Ovary (tissue), 9 donors: Measurements from ENCODE around the gene CCDC34. TPM values are rescaled to one million over a fixed set of nuclear protein-coding genes. Genes with fewer than 3 reads are reported as not detected.
"Not testable (repeated sequence)": the region's sequence is repeated elsewhere in the genome, so short reads cannot be mapped to it uniquely, and the experiment has no call there.

Source experiments
- DNase-seq, 5 donors: peaks; one replicate each; pipeline ENCODE4 v3.0.0-alpha.2; 2019 to 2020
- H3K27ac ChIP-seq, 2 donors: fragments of 200-600 bp; one replicate each; pipeline versions ENCODE4 v1.5.1 to v1.8.0; 2019 to 2022
- H3K27me3 ChIP-seq: fragments of 200-600 bp; one replicate; pipeline ENCODE4 v1.8.0; 2022
- H3K36me3 ChIP-seq: fragments of 200-600 bp; sonication (generic); one replicate; pipeline ENCODE4 v1.5.1; 2019
- H3K4me1 ChIP-seq: one replicate; pipeline ENCODE4 v1.8.1; 2013; ENCODE audit warnings: mild to moderate bottlenecking, moderate library complexity; ENCODE audit not compliant: insufficient read depth
- H3K4me3 ChIP-seq: fragments of 200-600 bp; sonication (generic); one replicate; pipeline ENCODE4 v1.5.1; 2017
- H3K9me3 ChIP-seq, 2 donors: fragments of 200-600 bp in 1 of 2; sonication (generic) in 1 of 2; one replicate each; pipeline versions ENCODE4 v1.5.1 to v1.8.1; 2013 to 2019; ENCODE audit warnings: mild to moderate bottlenecking in 1 of 2, moderate library complexity in 1 of 2
- CTCF ChIP-seq, 3 donors: fragments of 450-650 bp in 2 of 3; fragments of 200-600 bp in 1 of 3; IDR thresholded peaks; one replicate each; pipeline versions ENCODE4 v1.5.1 to v1.8.0; 2016 to 2022; ENCODE audit warnings: antibody characterized with exemption in 3 of 3, mild to moderate bottlenecking in 1 of 3
- EP300 ChIP-seq: sonication (generic); formaldehyde crosslinking; IDR thresholded peaks from one replicate; pipeline ENCODE4 v1.6.1; 2017; ENCODE audit warnings: antibody characterized with exemption
- POLR2A ChIP-seq: fragments of 450-650 bp; IDR thresholded peaks from one replicate; pipeline ENCODE4 v1.6.1; 2017; ENCODE audit warnings: antibody characterized with exemption, mild to moderate bottlenecking, moderate library complexity
- WGBS, 3 donors: extraction: QIAGEN DNeasy Blood & Tissue Kit in 1 of 3; methylation state at CpG; one replicate each; pipeline versions ENCODE4 v1.1.5 to v1.1.7; 2013 to 2017; 5-methylcytosine and 5-hydroxymethylcytosine counted together
- intact Hi-C, 4 donors: fragments of 100-400 bp; cut with DNase I; formaldehyde crosslinking; loops; one replicate each; pipeline versions ENCODE4 v1.11.0 to v1.15.1; 2022 to 2023
- polyA plus RNA-seq, 2 donors: library from polyadenylated mRNA; stranded (reverse); fragments of 200-250 nt in 1 of 2; fragments of 350-450 nt in 1 of 2; fragmentation: Illumina TruSeq in 1 of 2; extraction: RNeasy Lipid Tissue Mini Kit (QIAGEN cat#74804) in 1 of 2; gene quantifications; one replicate each; pipeline ENCODE4 v1.2.3, GENCODE V29; 2013 to 2014
- total RNA-seq, 7 donors: library from RNA; depleted of rRNA in 2 of 7; stranded (reverse); fragments of >200 nt in 2 of 7; fragmentation: NEBNext Ultra II Directional in 3 of 7; extraction: Animal tissue kit (Norgen Biotek cat#: 25700) in 3 of 7; gene quantifications; one replicate each; pipeline versions ENCODE4 v1.1.0 to v1.2.4, GENCODE V29; 2016 to 2023
- donor health status: DM: no; HTN: no; CAD: no; lungs with moderate emphysema.
- donor health status: DM: no; HTN: no; CAD: no.
- donor health status: Bipolar disorder and iron deficiency.
- donor health status: DM: yes; HTN: yes; CAD: no.
- donor health status: DM: no; HTN: no; CAD: no.
- donor health status: DM: yes; HTN: yes; CAD: no.

The CCDC34 gene
- total and polyA plus RNA-seq, 9 donors, result 2.5 to 17.5 (median 7.8) TPM

- DNase-seq, result no peak
- TF ChIP-seq EP300 (no peak), CTCF (IDR thresholded peaks at IDR 0.05) (no peak), POLR2A (no peak)
- intact Hi-C loops, result no loop called here
Observed at GRCh38 chr11:27348340-27348873, 14.6 kb downstream of the CCDC34 start.

GRCh38 chr11:27347359-27348339 lies 15.4 kb downstream of the CCDC34 start:
- intact Hi-C loops, result no loop called here
- 8 to 12% (median 11%) methylated on average over 5 of the region's 5 CpGs for WGBS, 3 donors
- Histone ChIP-seq H3K9me3 (no peaks in the 10 kb centered on the region), H3K36me3 (no peaks in the 10 kb centered on the region), H3K27me3 (no peaks in the 10 kb centered on the region), H3K4me1 (no peaks in the 10 kb centered on the region), H3K27ac (no peak overlapping the region), H3K4me3 (no peak overlapping the region)
- DNase-seq, result no peak
- TF ChIP-seq CTCF (IDR thresholded peaks at IDR 0.05) (no peak), POLR2A (no peak), EP300 (no peak)

More at GRCh38 chr11:27348340-27348873, 14.6 kb downstream of the CCDC34 start:
- 4 to 13% (median 6%) methylated on average over 3 of the region's 3 CpGs for WGBS, 3 donors
- no peaks in the 10 kb centered on the region for H3K4me1 ChIP-seq
- H3K27ac ChIP-seq, result no peak overlapping the region
- no peak overlapping the region for H3K4me3 ChIP-seq
- H3K36me3 ChIP-seq, result no peaks in the 10 kb centered on the region
- no peaks in the 10 kb centered on the region for H3K27me3 ChIP-seq
- H3K9me3 ChIP-seq, result no peaks in the 10 kb centered on the region

DNA sequence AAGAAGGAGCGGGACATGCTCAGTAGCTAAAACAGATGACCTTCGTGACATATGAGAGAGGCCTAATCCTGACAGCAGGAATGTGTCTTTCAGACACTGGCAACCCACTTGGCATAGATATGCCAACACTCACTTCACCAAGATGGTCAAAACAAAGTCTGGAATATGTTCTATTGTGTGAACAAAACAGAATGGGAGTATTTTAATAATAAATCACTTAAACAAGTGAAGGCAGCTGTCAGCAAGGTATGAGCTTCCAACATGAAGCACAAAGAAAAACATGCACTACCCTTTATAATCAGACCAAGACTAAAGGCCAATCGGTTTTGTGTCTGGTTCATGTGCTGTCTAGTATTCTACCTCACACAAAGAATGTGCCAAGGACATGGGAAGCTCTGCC lies 23.1 kb downstream of the CCDC34 start:
- H3K27me3 ChIP-seq, result no peaks in the 10 kb centered on the region
- H3K4me1 ChIP-seq, result peaks cover 2% of the 10 kb centered on the region
- 71 to 80% (median 75%) methylated on average over 3 of the region's 3 CpGs for WGBS, 3 donors
- intact Hi-C loops, result no loop called here
- no peak for TF ChIP-seq CTCF (IDR thresholded peaks at IDR 0.05)
- TF ChIP-seq POLR2A, result no peak
- TF ChIP-seq EP300, result no peak
- H3K4me3 ChIP-seq, result no peak overlapping the region
- H3K27ac ChIP-seq, result no peak overlapping the region
- DNase-seq, result no peak
- no peaks in the 10 kb centered on the region for H3K36me3 ChIP-seq
- H3K9me3 ChIP-seq, result no peaks in the 10 kb centered on the region

- intact Hi-C loops, H3K36me3 ChIP-seq, H3K27me3 ChIP-seq, H3K4me1 ChIP-seq, H3K27ac ChIP-seq, H3K4me3 ChIP-seq, DNase-seq, H3K9me3 ChIP-seq: not testable (repeated sequence)
- WGBS, 3 donors, result 74 to 92% (median 74%) methylated on average over 4 of the region's 4 CpGs
Observed at GRCh38 chr11:27334764-27335163, 28.3 kb downstream of the CCDC34 start.

- H3K9me3 ChIP-seq, result no peaks in the 10 kb centered on the region
- no peaks in the 10 kb centered on the region for H3K36me3 ChIP-seq
- H3K27ac ChIP-seq, result no peak overlapping the region
- H3K4me3 ChIP-seq, result no peak overlapping the region
- TF ChIP-seq EP300, result no peak
- TF ChIP-seq POLR2A, result no peak
- no peak for TF ChIP-seq CTCF (IDR thresholded peaks at IDR 0.05)
- H3K27me3 ChIP-seq, result no peaks in the 10 kb centered on the region
- H3K4me1 ChIP-seq, result peaks cover 3% of the 10 kb centered on the region
- no peak for DNase-seq
- WGBS, 3 donors, result 37 to 63% (median 37%) methylated on average over 2 of the region's 2 CpGs
- intact Hi-C loops, result loop anchor here in 1 of 4 donors (2.0 kb wide), 1 partner anchor 19 kb away; no protein-coding TSS in a partner anchor
Observed at GRCh38 chr11:27331981-27332380, 31.0 kb downstream of the CCDC34 start.
